T-helper 2 cell treated with Interferon-gamma antibody and Interleukin-4, amounts not matched to agents 100 ng/mL and 5 ng/mL, for 36 hours (primary cell): Measurements from ENCODE around the gene OR2T8. TPM values are rescaled to one million over a fixed set of nuclear protein-coding genes. Genes with fewer than 3 reads are reported as not detected.

Experiments used
- intact Hi-C: fragments of 100-400 bp; cut with micrococcal nuclease; formaldehyde crosslinking; loops from one replicate; pipeline ENCODE4 v1.15.1; 2023
- total RNA-seq: library from RNA; stranded (reverse); gene quantifications from 2 replicates; pipeline ENCODE4 v1.2.3, GENCODE V29; 2022

OR2T8 gene
- total RNA-seq, 1 donor from 2014 or later, result not detected

DNA sequence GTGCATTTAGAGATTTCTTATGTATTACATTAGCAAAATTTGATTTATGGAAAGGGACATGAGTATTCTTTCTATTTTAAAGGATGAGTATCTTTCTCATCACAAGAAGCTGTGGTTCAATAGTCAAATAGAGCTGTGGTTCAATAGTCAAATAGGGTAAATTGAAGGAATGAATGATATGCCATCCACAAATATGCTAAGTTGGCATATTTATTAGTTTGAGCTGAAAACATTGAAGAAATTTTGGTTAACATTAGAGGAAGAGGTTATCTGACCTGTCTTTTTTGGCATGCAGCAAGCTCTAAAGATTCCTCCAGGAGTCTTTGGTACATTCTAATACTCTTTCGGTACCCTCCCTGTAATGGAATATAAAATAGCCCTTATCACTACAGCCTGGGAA, 33.4 kb downstream of the OR2T8 start:
- intact Hi-C loops, result no loop called here

DNA sequence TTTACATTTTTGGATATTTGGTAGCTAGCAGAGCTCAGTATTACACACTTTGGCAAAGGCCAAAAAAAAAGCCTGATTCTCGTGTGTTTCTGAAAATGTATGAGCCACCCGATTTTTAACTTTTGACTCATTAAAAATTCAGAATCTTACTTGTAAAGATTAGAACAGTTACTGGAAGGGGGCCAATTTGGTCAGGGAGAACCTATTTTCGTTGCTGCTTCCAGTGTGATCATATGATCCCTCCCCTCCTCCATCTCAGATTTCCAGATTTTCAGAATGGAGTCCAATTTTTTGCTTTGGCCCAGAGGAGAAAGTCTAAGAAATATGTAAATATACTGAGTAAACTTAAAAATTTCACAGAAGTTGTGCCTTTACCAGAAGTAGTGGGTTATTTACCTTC, 41.7 kb downstream of the OR2T8 start:
- intact Hi-C loops, result no loop called here

DNA sequence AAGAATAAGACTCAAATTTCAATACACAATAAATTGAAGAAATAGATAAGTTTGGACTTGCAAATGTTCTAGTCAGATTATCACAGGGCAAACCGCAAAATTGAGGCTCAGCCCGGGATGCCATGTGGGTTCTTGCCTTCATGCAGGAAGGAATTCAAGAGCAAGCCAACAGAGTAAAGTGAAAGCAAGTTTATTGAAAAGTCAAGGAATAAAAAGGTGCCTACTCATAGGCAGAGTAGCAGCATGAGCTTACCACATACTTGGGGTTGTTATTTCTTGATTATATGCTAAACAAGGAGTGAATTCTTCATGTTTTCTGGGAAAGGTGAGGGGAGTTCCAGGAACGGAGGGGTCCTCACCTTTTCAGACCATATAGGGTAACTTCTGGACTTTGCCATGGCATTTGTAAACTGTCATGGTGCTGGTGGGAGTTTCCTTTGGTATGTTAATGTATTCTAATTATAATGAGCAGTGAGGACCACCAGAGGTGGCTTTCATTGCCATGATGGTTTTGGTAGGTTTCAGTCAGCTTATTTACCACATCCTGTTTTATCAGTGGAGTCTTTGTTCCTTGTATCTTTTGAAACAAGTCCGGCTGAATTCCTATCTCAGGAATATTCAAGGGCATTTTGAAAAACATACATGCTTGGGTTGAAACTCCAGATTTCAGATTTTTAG, 43.0 kb downstream of the OR2T8 start:
- intact Hi-C loops, result no loop called here

- intact Hi-C loops, result no loop called here
Measured at GRCh38 chr1:247964933-247965332, 44.9 kb downstream of the OR2T8 start, which contains the start of gene OR2AK2. Gene OR2AK2, plus strand, starts transcription at chr1:247965233. Its CDS starts 144 bp downstream, at chr1:247965377.

DNA sequence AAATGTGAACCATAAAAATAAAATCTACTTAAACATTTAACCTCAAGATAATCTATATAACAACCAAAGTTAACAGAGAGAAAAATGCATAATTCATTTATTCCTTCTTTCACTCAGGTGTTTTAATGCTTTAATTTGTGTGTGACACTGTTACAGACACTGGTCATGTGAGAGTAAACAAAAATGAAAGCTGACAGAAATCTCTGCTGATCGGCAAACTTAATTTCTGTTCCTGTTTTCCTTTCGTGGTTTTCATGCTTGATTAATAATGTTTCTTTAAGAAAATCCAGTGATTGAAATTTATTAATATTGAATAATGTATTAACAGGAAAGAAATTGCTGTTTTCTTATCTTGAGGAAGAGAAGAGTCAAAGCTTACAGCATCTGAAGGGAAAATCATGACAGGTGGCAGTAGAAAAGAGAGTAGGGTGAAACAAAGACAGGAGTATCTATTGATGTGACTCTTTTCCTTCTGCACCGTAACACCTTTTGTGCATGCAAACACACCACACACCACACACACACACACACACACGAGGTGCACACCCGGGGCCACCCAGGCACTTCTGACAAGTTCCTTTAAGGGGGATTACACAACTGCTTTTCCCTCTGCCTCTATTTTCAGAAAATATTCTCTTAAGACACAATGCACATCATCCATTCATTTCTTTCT, 46.6 kb downstream of the OR2T8 start:
- intact Hi-C loops, result no loop called here

Other genes starting within 250 kb of the OR2T8 start
- not detected in 2 replicates for gene OR13G1, start 240.5 kb upstream of the OR2T8 start, total RNA-seq
- gene OR6F1, start 203.6 kb upstream of the OR2T8 start, total RNA-seq, result not detected in 2 replicates
- gene OR14K1, start 181.6 kb upstream of the OR2T8 start, total RNA-seq, result not detected in 2 replicates
- not detected in 2 replicates for gene OR14A2, start 172.1 kb upstream of the OR2T8 start, total RNA-seq
- gene OR1C1, start 159.7 kb upstream of the OR2T8 start, total RNA-seq, result not detected in 2 replicates
- not detected in 2 replicates for gene OR14A16, start 96.1 kb upstream of the OR2T8 start, total RNA-seq
- gene OR11L1, start 78.4 kb upstream of the OR2T8 start, total RNA-seq, result not detected in 2 replicates
- 2.6 and 2.7 TPM in 2 replicates for gene TRIM58, start 63.1 kb upstream of the OR2T8 start, total RNA-seq
- 0.75 and 0.93 TPM in 2 replicates for gene OR2W3, start 24.7 kb upstream of the OR2T8 start, total RNA-seq
- gene OR2AJ1, start 4.6 kb downstream of the OR2T8 start, total RNA-seq, result not detected in 2 replicates
- 0.30 TPM in 1 of 2 replicates, not detected in the other for gene OR2L8, start 28.6 kb downstream of the OR2T8 start, total RNA-seq
- not detected in 2 replicates for gene OR2AK2, start 45.0 kb downstream of the OR2T8 start, total RNA-seq
- not detected in 2 replicates for gene OR2L5, start 93.4 kb downstream of the OR2T8 start, total RNA-seq
- 0.05 and 0.11 TPM in 2 replicates for gene OR2L2, start 109.8 kb downstream of the OR2T8 start, total RNA-seq
- 0.11 TPM in 1 of 2 replicates, not detected in the other for gene OR2L3, start 126.6 kb downstream of the OR2T8 start, total RNA-seq
- not detected in 2 replicates for gene OR2L13, start 174.9 kb downstream of the OR2T8 start, total RNA-seq
- not detected in 2 replicates for gene OR2M5, start 224.9 kb downstream of the OR2T8 start, total RNA-seq